ENCODE data around the gene KLHL29. TPM values are rescaled to one million over a fixed set of nuclear protein-coding genes. Genes with fewer than 3 reads are reported as not detected.
"Not testable (repeated sequence)": the region's sequence is repeated elsewhere in the genome, so short reads cannot be mapped to it uniquely, and the experiment has no call there.

The KLHL29 gene
- total and polyA plus RNA-seq, 10 donors: 1.5 to 30.5 (median 9.4) TPM

DNA sequence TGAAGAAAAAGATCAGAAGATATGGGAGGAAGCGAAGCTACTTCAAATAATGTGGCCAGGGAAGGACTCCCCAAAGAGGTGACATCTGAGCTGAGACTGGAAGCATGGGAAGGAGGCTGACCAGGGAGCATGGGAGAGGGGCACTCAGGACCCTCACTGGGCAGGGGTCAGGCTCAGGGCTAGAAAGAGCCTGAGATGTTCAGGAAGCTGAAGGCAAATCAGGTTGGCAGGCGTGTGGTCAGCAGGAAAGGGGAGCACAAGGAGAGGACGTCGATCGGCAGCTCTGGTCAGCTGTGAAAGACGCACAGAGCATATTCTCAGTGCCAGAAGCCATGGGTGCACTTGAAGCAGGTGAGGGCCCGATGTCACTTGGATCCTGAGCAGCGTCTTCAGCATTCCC is 38.2 kb upstream of the KLHL29 start:
- Histone ChIP-seq H3K4me3 (no peak overlapping the region), H3K4me1 (peaks cover 0 to 10% (median 6%) of the 10 kb centered on the region in 6 donors), H3K9me3 (no peaks in the 10 kb centered on the region), H3K36me3 (no peaks in the 10 kb centered on the region), H3K27me3 (replicated peaks in 1 of 7) (peaks cover 0 to 28% (median 0%) of the 10 kb centered on the region in 7 donors), H3K27ac (no peak overlapping the region)
- TF ChIP-seq, protein P1, sequence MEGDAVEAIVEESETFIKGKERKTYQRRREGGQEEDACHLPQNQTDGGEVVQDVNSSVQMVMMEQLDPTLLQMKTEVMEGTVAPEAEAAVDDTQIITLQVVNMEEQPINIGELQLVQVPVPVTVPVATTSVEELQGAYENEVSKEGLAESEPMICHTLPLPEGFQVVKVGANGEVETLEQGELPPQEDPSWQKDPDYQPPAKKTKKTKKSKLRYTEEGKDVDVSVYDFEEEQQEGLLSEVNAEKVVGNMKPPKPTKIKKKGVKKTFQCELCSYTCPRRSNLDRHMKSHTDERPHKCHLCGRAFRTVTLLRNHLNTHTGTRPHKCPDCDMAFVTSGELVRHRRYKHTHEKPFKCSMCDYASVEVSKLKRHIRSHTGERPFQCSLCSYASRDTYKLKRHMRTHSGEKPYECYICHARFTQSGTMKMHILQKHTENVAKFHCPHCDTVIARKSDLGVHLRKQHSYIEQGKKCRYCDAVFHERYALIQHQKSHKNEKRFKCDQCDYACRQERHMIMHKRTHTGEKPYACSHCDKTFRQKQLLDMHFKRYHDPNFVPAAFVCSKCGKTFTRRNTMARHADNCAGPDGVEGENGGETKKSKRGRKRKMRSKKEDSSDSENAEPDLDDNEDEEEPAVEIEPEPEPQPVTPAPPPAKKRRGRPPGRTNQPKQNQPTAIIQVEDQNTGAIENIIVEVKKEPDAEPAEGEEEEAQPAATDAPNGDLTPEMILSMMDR (IDR thresholded peaks at IDR 0.05 in 8 of 11, conservative IDR thresholded peaks at IDR 0.05 in 3 of 11): no peak
- TF ChIP-seq POLR2A (IDR thresholded peaks at IDR 0.05) (no peak), POLR2AphosphoS5 (IDR thresholded peaks at IDR 0.05) (no peak)
- 78 to 91% (median 84%) methylated on average over 8 of the region's 8 CpGs for WGBS, 5 donors
- intact Hi-C loops (cut with DNase I; ENCODE audit: low total_unique reads): no loop called here
- no peak for DNase-seq

DNA sequence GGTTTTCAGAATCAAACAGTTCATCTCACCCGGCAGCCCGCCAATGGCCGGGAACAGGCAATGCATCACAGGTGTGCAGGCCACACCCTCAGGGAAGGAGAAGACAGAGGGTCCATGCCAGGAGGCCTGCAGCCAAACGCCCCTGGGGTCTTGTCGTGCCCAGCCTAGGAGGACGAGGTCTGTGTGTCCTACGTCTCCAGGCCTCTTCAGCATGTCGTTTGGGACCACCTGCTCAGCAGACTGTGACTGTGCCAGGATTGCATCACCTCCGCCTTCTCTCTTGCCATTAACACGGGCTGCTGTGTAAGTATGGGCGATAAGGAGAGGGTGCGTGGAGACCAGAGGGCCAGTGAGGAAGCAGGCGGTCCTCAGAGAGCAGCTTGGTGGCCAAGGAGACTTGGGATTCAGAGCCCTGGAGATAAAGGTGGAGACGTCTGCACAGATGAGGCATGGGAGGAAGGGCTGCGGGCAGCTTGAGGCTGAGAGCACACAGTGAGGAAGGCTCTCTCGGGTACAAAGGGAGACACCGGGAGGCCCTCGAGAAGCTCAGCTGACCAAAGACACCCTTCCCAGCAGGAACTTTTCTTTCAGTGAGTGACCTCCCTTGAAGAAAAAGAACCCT is 37.4 kb upstream of the KLHL29 start:
- no peak for TF ChIP-seq POLR2AphosphoS5 (IDR thresholded peaks at IDR 0.05)
- TF ChIP-seq POLR2A (IDR thresholded peaks at IDR 0.05): no peak
- TF ChIP-seq, protein P1 (IDR thresholded peaks at IDR 0.05 in 8 of 11, conservative IDR thresholded peaks at IDR 0.05 in 3 of 11): no peak
- no peak for DNase-seq
- intact Hi-C loops (cut with DNase I; ENCODE audit: low total_unique reads): no loop called here

DNA sequence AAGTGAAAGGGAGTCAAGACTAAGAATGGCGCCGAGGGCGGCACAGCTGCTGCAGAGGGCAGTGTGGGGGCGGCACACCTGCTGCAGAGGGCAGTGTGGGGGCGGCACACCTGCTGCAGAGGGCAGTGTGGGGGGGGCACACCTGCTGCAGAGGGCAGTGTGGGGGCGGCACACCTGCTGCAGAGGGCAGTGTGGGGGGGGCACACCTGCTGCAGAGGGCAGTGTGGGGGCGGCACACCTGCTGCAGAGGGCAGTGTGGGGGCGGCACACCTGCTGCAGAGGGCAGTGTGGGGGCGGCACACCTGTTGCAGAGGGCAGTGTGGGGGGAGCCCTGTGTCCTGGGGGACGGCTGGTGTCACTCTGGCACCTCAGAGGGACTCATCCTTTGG is 36.9 kb upstream of the KLHL29 start:
- Histone ChIP-seq H3K4me1 (peaks cover 0 to 16% (median 9%) of the 10 kb centered on the region in 6 donors), H3K27me3 (replicated peaks in 1 of 7) (peaks cover 0 to 36% (median 0%) of the 10 kb centered on the region in 7 donors)
- H3K9me3 ChIP-seq; H3K36me3 ChIP-seq; intact Hi-C loops (cut with DNase I; ENCODE audit: low total_unique reads); H3K4me3 ChIP-seq; DNase-seq; H3K27ac ChIP-seq: not testable (repeated sequence)
- WGBS, 5 donors: 81 to 92% (median 87%) methylated on average over 5 to 9 of the region's 10 CpGs

More for the DNA sequence above, 37.4 kb upstream of the KLHL29 start:
- Histone ChIP-seq H3K36me3 (no peaks in the 10 kb centered on the region), H3K27me3 (replicated peaks in 1 of 7) (peaks cover 0 to 36% (median 0%) of the 10 kb centered on the region in 7 donors), H3K27ac (no peak overlapping the region), H3K9me3 (no peaks in the 10 kb centered on the region), H3K4me3 (no peak overlapping the region), H3K4me1 (peaks cover 0 to 16% (median 9%) of the 10 kb centered on the region in 6 donors)
- WGBS, 5 donors: 87 to 93% (median 89%) methylated on average over 18 of the region's 18 CpGs

DNA sequence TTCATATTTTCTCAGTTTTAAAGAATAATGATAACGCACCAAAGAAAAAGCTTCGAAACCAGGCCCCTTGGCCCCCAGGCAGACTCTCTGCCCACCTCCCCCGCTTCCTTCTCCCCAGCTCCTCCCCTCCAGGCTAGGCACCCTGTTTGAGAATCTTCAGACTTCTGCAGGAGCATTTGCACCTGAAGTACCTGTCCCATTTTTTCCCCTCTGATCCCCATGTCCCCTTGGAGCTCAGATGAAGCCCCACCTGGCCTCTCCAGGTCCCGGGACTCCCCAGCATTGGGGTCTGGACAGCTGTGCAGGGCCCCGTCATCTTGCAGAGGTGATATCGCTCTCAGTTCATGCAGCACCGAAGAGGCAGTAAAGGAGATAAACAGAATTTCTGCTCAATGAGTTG is 35.5 kb upstream of the KLHL29 start:
- Histone ChIP-seq H3K27ac (no peak overlapping the region), H3K9me3 (no peaks in the 10 kb centered on the region), H3K4me3 (no peak overlapping the region), H3K27me3 (replicated peaks in 1 of 7) (peaks cover 0 to 42% (median 0%) of the 10 kb centered on the region in 7 donors), H3K36me3 (no peaks in the 10 kb centered on the region), H3K4me1 (peaks cover 0 to 16% (median 9%) of the 10 kb centered on the region in 6 donors)
- TF ChIP-seq POLR2A (IDR thresholded peaks at IDR 0.05) (no peak), POLR2AphosphoS5 (IDR thresholded peaks at IDR 0.05) (no peak)
- TF ChIP-seq, protein P1 (IDR thresholded peaks at IDR 0.05 in 8 of 11, conservative IDR thresholded peaks at IDR 0.05 in 3 of 11): no peak
- no peak for DNase-seq
- intact Hi-C loops (cut with DNase I; ENCODE audit: low total_unique reads): no loop called here
- WGBS, 5 donors: 91 to 98% (median 97%) methylated on average over 7 of the region's 7 CpGs
